ENCODE results near the gene MFAP2.

DNA sequence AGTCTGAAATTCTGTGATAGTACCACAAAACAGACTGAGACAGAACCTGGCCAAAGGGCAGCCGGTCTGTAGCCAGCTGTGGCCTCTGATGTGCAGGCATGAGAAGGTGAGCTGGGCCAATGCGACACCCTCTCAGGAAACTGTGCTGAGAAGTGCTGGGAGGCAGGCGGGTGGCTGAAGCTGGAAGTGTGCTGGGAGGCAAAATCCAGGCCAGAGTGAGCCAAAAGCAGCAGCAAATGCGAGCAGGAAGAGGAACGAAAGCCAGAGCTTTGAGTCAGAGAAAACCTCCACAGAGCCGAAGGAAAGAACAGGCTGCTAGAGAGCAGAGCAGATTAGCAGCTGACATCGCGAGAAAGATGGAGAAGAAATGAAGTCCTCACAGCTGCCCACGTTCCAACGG is 41.5 kb upstream of the MFAP2 start:
- TF ChIP-seq, protein P1, sequence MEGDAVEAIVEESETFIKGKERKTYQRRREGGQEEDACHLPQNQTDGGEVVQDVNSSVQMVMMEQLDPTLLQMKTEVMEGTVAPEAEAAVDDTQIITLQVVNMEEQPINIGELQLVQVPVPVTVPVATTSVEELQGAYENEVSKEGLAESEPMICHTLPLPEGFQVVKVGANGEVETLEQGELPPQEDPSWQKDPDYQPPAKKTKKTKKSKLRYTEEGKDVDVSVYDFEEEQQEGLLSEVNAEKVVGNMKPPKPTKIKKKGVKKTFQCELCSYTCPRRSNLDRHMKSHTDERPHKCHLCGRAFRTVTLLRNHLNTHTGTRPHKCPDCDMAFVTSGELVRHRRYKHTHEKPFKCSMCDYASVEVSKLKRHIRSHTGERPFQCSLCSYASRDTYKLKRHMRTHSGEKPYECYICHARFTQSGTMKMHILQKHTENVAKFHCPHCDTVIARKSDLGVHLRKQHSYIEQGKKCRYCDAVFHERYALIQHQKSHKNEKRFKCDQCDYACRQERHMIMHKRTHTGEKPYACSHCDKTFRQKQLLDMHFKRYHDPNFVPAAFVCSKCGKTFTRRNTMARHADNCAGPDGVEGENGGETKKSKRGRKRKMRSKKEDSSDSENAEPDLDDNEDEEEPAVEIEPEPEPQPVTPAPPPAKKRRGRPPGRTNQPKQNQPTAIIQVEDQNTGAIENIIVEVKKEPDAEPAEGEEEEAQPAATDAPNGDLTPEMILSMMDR (IDR thresholded peaks at IDR 0.05): no peak
- no peak for TF ChIP-seq EP300 (IDR thresholded peaks at IDR 0.05)
- TF ChIP-seq POLR2AphosphoS5 (IDR thresholded peaks at IDR 0.05): no peak
- no peak for TF ChIP-seq POLR2A (IDR thresholded peaks at IDR 0.05)
